HG02571 (cell line): ENCODE data around the gene DNAAF9.

Experiments
- ATAC-seq: cut with Tn5 transposase; IDR thresholded peaks from one replicate; pipeline ENCODE4 v1.9.1; 2021; ENCODE audit warnings: mild to moderate bottlenecking, moderate library complexity; ENCODE audit not compliant: unreplicated experiment

The DNAAF9 gene

DNA sequence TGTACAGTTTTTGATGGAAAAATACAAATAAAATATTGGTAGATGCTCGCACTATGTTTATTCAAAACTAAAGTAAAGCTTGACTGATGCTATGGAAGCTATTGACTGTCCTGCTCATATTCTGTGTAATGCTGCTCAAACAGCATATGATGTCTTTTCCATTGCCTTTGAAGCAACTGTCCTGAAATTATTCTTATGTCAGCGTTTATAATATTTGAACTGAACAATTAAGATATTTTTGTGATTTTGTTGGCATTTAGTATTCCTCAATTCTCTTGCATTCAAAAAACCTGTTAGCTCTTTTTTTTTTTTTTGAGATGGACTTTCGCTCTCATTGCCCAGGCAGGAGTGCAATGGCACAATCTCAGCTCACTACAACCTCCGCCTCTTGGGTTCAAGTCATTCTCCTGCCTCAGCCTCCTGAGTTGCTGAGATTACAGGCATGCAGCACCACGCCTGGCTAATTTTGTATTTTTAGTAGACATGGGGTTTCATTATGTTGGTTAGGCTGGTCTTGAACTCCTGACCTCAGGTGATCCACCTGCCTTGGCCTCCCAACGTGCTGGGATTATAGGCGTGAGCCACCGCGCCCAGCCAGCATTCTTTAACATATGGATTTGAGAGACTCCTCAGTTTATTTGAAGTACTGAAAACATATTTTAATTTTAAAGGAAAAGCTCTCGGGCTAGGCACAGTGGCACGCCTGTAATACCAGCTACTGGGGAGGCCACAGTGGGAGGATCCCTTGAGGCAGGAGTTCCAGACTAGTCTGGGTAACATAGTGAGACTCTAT lies 5.3 kb upstream of the DNAAF9 start:
- ATAC-seq, result no peak

DNA sequence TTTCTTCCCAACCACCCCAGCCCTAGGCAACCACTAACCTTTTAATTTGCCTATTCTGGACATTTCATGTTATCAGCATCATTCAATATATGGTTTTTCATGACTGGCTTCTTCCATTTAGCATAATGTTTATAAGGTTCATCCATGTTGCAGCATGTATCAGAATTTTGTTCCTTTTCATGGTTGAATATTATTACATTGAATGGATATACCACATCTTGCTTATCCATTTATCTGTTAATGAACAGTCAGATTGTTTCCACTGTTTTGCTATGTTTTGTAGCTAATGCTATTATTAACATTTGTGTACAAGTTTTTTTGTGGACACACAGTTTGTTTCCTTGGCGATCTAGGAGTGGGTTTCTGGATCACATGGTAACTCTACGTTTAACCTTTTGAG lies 3.0 kb upstream of the DNAAF9 start:
- no peak for ATAC-seq

DNA sequence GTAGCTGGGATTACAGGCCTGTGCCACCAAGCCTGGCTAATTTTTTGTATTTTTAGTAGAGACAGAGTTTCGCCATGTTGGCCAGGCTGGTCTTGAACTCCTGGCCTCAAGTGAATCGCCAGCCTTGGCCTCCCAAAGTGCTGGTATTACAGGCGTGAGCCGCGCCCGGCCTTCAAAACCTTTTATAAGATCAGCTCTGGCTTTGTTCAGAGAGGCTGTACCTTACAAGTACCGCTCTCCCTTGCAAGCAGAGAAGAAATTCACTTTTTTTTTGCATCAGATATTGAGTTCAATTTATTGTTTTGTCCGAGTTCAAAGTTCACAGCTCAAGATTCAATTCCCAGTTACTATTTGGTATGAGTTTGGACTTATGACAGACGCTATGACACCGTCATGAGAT lies 1.9 kb upstream of the DNAAF9 start:
- no peak for ATAC-seq

DNA sequence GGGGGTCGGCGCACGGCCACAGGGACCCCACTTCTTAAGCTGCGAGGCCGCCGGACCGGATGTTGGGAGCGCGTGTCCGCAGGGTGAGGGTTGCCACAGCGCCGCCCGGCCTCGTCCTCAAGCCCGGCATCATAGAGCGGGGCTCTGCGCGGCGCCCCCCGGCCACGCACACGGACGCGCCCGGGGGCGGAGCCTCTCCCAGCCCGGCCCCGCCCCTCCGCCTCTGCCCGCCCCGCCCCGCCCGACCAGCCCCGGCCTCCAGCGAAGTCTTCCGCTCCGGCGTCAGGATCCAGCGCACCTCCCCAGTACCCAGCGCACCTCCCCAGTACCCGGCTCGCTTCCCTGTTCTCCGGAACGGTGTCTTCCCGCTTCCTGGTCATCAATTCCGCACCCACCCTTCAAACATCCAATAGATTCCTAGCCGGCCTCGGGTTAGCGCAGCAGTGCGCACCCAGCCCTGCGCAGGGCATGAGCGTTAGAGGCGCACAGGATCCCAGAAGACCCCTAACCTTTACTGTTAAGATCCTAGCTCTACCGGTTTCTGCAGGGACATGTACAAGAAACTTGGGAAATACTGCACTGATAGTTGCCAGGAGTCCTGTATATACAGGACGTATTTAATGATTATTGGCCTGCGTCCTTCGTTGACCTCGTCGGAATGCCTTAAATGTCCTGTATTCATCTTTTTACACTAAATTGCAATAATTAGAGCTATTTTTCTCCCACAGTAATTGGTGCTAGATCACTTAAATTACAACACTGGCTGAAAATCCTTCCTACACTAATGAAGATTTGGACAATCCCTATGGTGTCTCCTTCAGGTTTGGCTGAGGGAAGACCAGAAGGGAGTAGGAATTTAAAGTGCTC lies 535 bp upstream of the DNAAF9 start:
- no peak for ATAC-seq

DNA sequence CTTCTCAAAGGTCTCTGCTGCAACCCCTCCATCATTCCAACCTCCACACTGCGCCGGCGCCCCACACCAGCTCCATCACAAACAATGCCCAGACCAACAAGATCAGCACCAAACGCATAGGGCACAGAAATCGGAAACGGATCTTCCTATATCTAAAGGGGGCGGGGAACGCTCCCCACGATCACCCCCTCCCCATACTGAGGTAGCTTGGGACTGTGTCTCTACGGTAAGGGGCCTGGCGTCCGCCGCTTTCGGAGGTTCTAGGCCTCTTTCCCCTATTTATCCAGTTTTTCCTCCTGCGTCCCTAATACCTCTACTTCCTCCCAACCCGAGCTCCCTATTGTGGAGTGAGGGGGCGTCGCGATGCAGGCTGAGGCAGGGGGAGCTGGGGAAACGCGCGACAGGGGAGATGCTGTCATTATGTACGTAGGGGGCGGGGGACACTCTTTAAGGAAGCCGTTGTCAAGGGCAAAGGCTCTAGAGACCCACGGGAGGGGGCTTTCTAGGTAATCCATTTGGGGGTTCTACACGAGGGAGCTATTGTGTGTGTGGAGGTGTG lies 909 bp downstream of the DNAAF9 start:
- ATAC-seq, result no peak

DNA sequence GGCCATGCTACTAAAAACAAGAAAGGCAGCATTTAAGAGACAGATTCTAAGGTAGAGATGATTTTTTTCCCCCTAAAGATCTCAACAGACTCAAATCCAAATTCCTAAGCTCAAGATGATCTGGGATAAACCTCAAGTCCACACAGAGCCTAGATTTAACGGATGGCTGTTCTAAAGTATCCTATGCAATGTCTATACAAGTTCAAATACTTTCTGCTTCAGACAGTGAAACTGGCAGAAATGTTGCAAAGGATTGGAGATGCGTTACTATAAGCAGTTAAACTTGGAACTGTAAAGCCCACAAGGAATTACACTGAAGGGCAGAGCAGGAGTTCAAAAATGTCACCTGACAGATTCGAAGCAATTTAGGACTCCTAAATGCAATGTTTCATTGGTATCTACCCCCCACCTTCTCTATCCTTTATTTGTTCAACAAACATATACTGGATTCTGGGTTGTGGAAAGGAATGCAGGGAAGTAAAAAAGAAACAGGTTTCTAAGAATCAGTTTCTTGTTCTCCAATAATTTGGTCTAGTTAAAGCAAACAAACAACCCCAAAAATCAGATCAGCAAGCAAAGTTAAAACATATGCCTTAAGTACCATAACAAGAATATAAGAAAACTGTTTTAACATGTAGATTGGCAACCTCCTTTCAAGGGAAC lies 1.6 kb downstream of the DNAAF9 start:
- no peak for ATAC-seq

DNA sequence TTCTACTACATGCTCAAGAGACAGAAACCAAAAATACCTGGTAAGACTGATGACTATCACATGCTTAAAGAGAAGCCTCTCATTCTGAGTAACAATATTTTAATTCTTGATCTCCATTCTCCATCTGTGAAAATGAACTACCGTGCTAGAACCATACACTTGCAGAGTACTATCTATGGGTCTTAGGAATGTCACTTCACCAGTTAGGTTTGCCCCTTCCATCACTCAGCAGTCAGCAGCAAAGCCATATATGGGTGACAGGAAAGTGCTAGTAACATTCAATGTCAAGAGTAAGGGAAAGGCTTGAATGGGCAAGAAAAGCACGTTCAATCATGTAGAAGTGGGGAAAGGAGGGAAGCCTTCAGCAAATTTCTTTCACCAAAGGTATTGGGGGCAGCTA lies 2.3 kb downstream of the DNAAF9 start:
- ATAC-seq, result no peak

DNA sequence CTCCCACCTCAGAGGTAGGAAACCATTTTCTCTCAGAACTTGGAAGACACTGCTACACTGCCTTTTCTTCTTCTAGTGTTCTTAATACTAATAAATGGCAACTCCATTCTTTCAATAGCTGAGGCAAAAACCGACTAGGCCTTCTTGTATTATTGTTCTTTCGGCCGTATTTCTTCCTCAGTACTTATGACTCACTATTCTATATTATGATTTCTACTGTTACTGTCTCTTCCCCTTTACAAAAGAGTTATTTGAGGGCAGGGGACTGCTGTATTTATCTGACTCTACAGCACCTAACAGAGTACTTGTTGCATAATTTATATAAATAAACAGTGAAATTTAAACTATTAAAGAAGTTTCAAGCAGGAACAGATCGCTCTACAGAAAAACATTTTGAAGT lies 3.1 kb downstream of the DNAAF9 start:
- no peak for ATAC-seq

DNA sequence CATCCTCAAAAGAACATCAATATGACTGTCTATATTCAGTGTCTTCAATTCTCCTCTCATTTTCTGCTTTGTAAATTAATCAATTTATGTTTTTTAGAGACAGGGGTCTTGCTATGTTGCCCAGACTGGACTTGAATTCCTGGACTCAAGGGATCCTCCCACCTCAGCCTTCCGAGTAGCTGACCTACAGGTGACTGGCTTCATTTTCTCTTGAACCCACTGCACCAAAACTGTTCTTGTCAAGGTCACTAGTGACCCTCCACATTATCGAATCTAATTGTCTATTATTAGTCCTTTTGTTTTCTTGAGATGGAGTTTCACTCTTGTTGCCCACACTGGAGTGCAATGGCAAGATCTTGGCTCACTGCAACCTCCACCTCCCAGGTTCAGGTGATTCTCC lies 3.7 kb downstream of the DNAAF9 start:
- ATAC-seq, result no peak

DNA sequence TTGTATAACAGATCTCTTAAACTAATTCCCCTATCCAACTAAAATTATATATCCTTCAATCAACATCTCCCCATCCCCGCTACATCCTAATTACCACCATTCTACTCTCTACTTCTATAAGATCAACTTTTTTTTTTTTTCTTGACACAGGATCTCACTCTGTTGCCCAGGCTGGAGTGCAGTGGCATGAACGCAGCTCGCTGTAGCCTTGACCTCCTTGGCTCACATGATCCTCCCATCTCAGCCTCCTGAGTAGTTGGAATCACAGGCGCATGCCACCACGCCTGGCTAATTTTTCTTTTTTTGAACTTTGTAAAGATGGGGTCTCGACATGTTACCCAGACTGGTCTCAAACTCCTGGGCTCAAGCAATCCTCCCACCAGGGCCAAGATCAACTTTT lies 5.0 kb downstream of the DNAAF9 start:
- no peak for ATAC-seq

DNA sequence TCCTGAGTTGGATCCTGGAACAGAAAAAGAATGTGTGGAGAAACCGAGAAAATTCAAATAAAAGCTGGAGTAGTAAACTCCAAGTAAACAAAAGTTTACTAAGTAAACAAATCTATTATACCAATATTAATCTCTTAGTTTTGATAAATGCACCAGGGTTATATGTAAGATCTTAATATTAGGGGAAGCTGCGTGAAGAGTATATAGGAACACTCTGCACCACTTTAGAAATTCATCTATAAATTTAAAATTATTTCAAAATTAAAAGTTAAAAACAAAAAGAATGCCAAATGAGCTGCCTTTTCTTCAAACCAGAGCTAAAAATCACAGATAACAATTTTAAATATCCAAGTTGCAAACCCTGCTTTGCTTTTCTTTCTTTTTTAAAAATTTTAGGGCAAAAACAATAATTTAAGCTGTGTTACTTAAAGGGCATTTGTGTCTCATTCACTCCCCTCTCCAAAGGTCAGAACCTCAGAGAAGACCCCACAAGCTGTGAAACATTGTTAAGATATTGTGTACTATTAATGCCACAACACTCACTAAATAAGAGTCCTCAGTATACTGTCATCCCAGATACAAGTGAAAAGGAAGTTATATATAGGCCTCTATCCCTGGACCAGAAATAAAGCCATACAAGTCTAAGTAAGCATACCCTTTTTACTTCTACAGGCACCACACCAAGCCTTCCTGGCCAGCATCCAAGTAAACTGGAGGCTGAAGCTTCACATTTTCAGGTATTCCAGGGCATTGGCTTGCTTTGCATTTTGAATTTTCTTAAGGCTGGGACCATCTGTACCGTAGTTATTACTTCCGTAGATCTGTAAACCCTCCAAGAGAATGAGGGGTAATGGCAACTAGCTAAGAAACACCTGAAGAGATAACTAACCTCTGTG lies 7.0 kb downstream of the DNAAF9 start:
- no peak for ATAC-seq

DNA sequence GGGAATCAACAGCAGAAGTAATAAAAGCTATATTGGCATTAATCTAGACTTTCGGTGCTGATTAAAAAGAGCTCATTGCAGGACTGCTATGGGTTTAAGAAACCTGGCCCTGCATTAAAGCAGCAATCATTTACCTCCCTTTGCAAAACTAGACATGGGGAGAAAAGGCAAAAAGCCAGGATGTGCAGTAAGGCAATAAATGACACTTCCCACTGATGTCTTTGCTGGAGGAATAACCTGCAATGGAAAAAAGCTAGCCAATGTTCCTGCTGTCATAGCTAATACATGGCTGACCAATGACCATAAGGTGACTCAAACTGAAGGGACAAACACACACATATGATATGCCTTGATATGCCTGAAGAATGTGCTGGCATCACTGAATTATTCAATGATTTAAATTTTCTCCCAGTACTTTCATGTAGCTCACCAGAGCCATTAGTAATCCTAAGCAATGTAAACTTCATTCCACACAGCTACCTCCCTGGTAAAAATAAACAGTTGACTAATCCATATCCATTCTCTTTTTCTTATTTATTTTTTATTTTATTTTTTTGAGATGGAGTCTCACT lies 8.7 kb downstream of the DNAAF9 start:
- ATAC-seq, result no peak

DNA sequence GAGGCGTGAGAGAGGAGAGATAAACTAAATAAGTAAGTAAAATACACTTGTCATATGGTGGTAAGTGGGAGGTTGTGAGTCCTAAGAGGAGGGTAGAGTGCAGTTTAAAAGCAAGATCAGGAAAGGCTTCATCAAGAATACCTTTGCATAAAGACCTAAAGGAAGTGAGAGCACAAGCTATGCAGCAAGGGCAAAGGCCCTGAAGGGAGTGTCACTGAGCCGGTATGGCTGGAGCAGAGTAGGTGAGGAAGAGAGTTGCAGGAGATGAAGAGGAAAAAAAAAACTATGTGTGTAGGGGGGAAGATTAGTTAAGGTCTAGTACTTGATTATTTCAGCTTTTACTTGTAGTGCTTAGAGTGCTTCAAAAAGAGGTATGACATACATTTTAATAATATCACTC lies 11.0 kb downstream of the DNAAF9 start:
- no peak for ATAC-seq

DNA sequence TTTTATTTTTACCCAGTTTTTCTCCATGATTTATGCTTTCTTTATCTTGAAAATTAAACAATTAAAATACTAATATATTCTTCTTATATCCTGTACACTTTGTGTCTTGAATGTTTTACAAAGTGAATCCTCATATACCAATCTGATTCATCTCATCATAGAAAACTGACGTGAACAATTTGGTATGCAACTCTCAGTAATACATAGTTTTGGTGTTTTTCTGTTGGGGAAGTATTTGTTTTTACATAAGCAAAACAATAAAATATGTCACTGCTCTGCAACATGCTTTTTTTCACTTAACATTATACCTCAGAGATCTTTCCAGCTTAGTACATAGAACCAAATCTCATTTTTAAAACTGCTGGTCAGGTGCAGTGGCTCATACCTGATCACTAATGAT lies 14.7 kb downstream of the DNAAF9 start:
- no peak for ATAC-seq

DNA sequence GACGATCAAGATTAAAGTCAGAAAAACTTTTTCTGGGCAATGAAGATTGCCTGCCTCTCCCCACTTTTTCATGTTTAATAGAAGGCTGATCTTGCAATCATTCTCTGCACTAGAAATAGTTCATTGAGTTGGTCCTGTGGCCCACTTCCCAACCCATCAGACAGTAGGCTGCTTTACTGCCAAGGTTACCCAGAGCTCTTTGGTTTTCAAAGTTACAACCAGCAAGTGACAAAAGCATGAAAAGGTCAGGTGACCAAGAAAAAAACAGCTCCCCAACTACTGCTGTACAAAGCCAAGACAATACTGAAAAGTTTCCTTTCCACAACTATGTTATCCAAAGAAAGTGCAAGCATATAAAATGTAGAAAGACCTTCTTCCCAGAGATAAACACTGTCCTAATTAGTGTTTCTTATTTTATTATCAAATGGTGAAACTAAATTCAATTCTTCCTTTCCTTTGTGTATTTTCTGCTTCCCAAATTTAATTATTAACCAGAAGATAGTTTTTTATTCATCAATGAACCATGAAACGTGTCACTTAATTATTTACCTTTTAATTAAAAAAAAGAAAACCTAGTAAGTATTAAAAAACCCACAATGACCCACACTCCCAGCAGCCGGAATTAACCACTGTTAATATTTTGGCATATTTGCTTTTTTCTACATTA lies 16.6 kb downstream of the DNAAF9 start:
- ATAC-seq, result no peak

DNA sequence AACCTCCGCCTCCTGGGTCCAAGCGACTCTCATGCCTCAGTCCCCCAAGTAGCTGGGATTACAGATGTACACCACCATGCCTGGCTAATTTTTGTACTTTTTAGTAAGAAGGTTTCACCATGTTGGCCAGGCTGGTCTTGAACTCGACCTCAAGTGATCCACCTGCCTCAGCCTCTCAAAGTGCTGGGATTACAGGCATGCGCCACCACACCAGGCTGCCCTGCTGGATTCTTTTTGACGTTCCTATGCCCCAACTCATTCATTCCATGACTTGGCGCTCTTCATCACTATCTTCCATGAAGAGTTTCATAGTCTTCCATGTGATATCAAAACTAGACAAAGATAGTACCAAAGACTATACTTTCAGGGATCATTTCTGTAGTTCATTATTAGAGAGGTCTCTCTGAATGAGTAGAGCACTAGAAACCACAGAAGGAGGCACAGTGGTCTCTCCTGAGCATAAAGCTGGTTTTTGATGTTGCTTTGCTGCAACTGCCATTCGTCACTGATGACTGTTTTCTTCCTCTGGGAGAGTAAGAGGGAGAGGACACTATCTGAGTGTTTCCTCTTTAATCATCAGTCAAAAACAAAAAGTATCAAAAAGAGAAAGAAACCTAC lies 23.5 kb downstream of the DNAAF9 start:
- ATAC-seq, result no peak

DNA sequence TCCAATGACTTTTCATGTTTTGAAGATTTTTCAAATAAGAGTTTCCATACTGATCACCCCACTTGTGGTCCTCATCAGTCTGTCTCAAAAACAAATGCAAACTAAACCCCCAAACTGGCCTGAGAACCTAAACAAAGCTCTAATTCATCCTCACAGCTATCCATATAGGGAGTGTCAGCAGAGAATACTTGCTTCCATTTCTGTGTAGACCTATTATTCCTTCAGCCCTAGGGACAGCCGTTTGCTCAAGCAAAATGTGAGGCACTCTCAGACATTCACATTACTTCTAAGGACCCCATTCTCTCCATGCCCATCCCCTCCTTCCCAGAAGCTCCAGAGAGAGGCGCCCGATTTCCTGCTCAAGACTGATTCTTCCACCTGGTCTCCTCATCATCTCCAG lies 24.6 kb downstream of the DNAAF9 start:
- no peak for ATAC-seq

DNA sequence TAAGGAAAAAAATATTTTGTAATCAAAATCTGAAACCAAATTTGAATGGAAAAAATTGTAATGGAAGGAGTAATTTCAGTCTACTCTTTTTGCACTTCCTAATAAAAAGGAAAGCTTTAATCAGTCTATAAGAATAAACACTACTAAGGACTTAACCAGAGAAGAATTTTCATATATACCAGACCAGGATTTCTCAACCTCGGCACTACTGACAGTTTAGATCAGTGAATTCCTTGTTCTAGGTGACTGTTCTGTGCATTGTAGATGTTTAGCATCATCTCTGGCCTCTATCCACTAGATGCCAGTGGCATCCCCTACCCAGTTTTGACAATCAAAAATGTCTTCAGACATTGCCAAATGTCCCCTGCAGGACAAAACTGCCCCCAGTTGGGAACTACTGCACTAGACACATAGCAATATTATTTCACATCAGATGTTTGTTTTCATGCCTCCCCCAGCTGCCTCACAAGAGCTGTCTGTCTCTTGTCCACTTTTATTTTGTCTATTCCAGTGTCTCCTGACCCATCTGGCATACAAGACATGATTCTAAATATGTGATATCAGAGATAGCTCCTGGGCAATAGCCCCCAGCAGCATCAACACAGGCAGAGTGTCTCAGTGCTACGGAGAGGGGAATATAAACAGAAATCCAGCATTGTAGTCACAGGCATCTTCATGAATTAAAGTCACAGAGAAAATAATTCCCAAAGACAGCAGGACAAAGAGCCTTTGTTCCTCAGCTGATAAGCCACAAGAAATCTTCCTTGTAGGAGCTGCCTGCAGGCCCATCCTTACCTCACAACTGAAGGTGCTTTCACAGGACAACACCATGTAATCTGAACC lies 27.0 kb downstream of the DNAAF9 start:
- no peak for ATAC-seq
